ENCODE results near the gene CIDEA.

CIDEA gene

GRCh38 chr18:12325726-12326245 is 71.6 kb downstream of the CIDEA start:
- DNase-seq (ENCODE audit: low read depth in 1 of 2, low spot score in 1 of 2), result no peak
- no peak overlapping the region for H3K4me3 ChIP-seq (replicated peaks; ENCODE audit: insufficient read depth, low read length)
- no peak overlapping the region for H3K27ac ChIP-seq (replicated peaks)
- TF ChIP-seq, protein P1, sequence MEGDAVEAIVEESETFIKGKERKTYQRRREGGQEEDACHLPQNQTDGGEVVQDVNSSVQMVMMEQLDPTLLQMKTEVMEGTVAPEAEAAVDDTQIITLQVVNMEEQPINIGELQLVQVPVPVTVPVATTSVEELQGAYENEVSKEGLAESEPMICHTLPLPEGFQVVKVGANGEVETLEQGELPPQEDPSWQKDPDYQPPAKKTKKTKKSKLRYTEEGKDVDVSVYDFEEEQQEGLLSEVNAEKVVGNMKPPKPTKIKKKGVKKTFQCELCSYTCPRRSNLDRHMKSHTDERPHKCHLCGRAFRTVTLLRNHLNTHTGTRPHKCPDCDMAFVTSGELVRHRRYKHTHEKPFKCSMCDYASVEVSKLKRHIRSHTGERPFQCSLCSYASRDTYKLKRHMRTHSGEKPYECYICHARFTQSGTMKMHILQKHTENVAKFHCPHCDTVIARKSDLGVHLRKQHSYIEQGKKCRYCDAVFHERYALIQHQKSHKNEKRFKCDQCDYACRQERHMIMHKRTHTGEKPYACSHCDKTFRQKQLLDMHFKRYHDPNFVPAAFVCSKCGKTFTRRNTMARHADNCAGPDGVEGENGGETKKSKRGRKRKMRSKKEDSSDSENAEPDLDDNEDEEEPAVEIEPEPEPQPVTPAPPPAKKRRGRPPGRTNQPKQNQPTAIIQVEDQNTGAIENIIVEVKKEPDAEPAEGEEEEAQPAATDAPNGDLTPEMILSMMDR (IDR thresholded peaks at IDR 0.05; ENCODE audit: insufficient read depth, low read length), result no peak
- no peak for TF ChIP-seq POLR2AphosphoS5 (IDR thresholded peaks at IDR 0.05; ENCODE audit: low read depth)
- no peaks in the 10 kb centered on the region for H3K27me3 ChIP-seq (ENCODE audit: insufficient read depth, poor library complexity, severe bottlenecking)

DNA sequence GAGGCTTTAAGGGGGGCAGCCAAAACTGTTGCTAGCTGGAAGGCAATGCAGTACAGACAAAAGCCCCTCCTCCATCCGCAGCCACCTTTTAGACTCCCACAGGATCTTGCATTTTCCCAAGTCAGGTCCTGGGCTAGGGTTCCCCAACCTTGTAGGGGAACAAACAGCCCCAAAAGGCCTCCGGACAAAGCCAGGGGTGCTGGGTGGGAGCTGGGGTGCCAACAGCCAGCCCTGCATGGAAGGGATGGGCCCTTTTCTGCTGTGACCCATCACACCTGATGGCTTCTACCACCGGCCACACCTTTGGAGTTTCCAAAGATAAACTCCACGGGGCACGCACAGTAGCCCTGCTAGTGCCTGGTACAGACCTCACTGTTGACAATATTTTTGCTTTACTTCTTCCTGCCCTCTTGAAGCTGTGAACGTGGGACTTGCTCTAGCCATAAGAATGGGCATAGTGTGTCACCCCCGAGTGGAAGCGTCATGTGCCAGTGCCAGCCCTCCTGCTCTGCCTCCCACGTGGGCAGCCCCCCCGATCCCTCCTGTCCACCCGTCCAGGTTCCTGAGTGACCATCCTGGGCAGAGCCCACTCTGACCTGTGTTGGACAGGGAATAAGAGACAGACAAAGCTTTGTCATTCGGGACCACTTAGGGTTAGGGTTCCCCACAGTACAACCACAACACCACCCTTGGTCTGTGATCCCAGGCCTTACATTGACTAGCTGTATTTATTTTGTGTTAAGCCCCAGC is 72.7 kb downstream of the CIDEA start:
- no peak overlapping the region for H3K27ac ChIP-seq (replicated peaks)
- no peaks in the 10 kb centered on the region for H3K27me3 ChIP-seq (ENCODE audit: insufficient read depth, poor library complexity, severe bottlenecking)
- no peak for DNase-seq (ENCODE audit: low read depth in 1 of 2, low spot score in 1 of 2)
- TF ChIP-seq SPI1 (IDR thresholded peaks at IDR 0.05; ENCODE audit: borderline replicate concordance, low read depth) (no peak), GABPA (IDR thresholded peaks at IDR 0.05; ENCODE audit: low read depth) (no peak), POLR2AphosphoS5 (IDR thresholded peaks at IDR 0.05; ENCODE audit: low read depth) (no peak)
- TF ChIP-seq, protein P2, sequence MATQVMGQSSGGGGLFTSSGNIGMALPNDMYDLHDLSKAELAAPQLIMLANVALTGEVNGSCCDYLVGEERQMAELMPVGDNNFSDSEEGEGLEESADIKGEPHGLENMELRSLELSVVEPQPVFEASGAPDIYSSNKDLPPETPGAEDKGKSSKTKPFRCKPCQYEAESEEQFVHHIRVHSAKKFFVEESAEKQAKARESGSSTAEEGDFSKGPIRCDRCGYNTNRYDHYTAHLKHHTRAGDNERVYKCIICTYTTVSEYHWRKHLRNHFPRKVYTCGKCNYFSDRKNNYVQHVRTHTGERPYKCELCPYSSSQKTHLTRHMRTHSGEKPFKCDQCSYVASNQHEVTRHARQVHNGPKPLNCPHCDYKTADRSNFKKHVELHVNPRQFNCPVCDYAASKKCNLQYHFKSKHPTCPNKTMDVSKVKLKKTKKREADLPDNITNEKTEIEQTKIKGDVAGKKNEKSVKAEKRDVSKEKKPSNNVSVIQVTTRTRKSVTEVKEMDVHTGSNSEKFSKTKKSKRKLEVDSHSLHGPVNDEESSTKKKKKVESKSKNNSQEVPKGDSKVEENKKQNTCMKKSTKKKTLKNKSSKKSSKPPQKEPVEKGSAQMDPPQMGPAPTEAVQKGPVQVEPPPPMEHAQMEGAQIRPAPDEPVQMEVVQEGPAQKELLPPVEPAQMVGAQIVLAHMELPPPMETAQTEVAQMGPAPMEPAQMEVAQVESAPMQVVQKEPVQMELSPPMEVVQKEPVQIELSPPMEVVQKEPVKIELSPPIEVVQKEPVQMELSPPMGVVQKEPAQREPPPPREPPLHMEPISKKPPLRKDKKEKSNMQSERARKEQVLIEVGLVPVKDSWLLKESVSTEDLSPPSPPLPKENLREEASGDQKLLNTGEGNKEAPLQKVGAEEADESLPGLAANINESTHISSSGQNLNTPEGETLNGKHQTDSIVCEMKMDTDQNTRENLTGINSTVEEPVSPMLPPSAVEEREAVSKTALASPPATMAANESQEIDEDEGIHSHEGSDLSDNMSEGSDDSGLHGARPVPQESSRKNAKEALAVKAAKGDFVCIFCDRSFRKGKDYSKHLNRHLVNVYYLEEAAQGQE (IDR thresholded peaks at IDR 0.05; ENCODE audit: insufficient replicate concordance, low read depth), result no peak
- TF ChIP-seq, protein P1 (IDR thresholded peaks at IDR 0.05; ENCODE audit: insufficient read depth, low read length), result no peak
- H3K4me3 ChIP-seq (replicated peaks; ENCODE audit: insufficient read depth, low read length), result no peak overlapping the region

Data from HL-60 (cell line).